GM23338 (cell line): Measurements from ENCODE around the gene LUC7L2. TPM values are rescaled to one million over a fixed set of nuclear protein-coding genes. Genes with fewer than 3 reads are reported as not detected.

Source experiments
- ATAC-seq: fragments of 200-7000 bp; cut with Tn5 transposase; 3 replicates; pipeline ENCODE4 v1.9.1; 2020
- DNase-seq: peaks from one replicate; pipeline ENCODE4 v3.0.0-alpha.2; 2015; ENCODE audit warnings: low spot score
- H2AFZ ChIP-seq: fragments of 200-600 bp; sonication (generic); 2 replicates; pipeline ENCODE4 v1.8.0; 2016; ENCODE audit warnings: antibody characterized with exemption, mild to moderate bottlenecking, moderate library complexity
- H3F3A ChIP-seq: fragments of 200-600 bp; sonication (generic); replicated peaks from 2 replicates; pipeline ENCODE4 v1.8.0; 2017; ENCODE audit warnings: antibody characterized with exemption, mixed run types, low read depth
- H3K27ac ChIP-seq: fragments of 200-600 bp; sonication (generic); 2 replicates; pipeline ENCODE4 v1.6.1; 2016; ENCODE audit warnings: low read depth
- H3K27me3 ChIP-seq: fragments of 200-600 bp; sonication (generic); 2 replicates; pipeline ENCODE4 v1.8.0; 2016; ENCODE audit warnings: mild to moderate bottlenecking, mixed run types, moderate library complexity; ENCODE audit not compliant: insufficient read depth
- H3K36me3 ChIP-seq: fragments of 200-600 bp; sonication (generic); 2 replicates; pipeline ENCODE4 v1.8.0; 2016; ENCODE audit warnings: mild to moderate bottlenecking; ENCODE audit not compliant: insufficient read depth
- H3K4me1 ChIP-seq: fragments of 200-600 bp; sonication (generic); 2 replicates; pipeline ENCODE4 v1.8.0; 2016; ENCODE audit warnings: mild to moderate bottlenecking, moderate library complexity; ENCODE audit not compliant: insufficient read depth
- H3K4me2 ChIP-seq: fragments of 200-600 bp; sonication (generic); 2 replicates; pipeline ENCODE4 v1.7.1; 2017; ENCODE audit warnings: mixed run types
- H3K4me3 ChIP-seq: fragments of 200-600 bp; sonication (generic); 2 replicates; pipeline ENCODE4 v1.6.1; 2016; ENCODE audit warnings: mixed run types
- H3K79me2 ChIP-seq: fragments of 200-600 bp; sonication (generic); replicated peaks from 2 replicates; pipeline ENCODE4 v1.8.0; 2017; ENCODE audit warnings: mild to moderate bottlenecking; ENCODE audit not compliant: insufficient read depth
- H3K9me2 ChIP-seq: fragments of 200-600 bp; sonication (generic); 2 replicates; pipeline ENCODE4 v1.8.0; 2017; ENCODE audit not compliant: insufficient read depth
- H4K20me1 ChIP-seq: fragments of 200-600 bp; sonication (generic); replicated peaks from 2 replicates; pipeline ENCODE4 v1.8.0; 2017; ENCODE audit warnings: mild to moderate bottlenecking; ENCODE audit not compliant: insufficient read depth
- H3K27ac Mint-ChIP-seq: 2 replicates; pipeline ENCODE4 v1.8.0; 2020; ENCODE audit warnings: inconsistent platforms, mild to moderate bottlenecking, moderate library complexity, mixed read lengths
- H3K27me3 Mint-ChIP-seq: 3 replicates; pipeline ENCODE4 v1.8.0; 2022; ENCODE audit warnings: low read depth, mild to moderate bottlenecking, moderate library complexity, mixed read lengths, inconsistent platforms; ENCODE audit not compliant: insufficient read depth, poor library complexity
- H3K36me3 Mint-ChIP-seq: 3 replicates; pipeline ENCODE4 v1.8.0; 2021; ENCODE audit warnings: low read depth, mild to moderate bottlenecking, inconsistent platforms, moderate library complexity, mixed read lengths
- H3K4me1 Mint-ChIP-seq: 3 replicates; pipeline ENCODE4 v1.8.0; 2020; ENCODE audit warnings: mild to moderate bottlenecking, inconsistent platforms, mixed read lengths
- H3K4me3 Mint-ChIP-seq: 3 replicates; pipeline ENCODE4 v1.8.0; 2021; ENCODE audit warnings: moderate library complexity, mild to moderate bottlenecking, inconsistent platforms, mixed read lengths
- H3K9me3 Mint-ChIP-seq: 3 replicates; pipeline ENCODE4 v1.8.0; 2020; ENCODE audit warnings: moderate library complexity, mild to moderate bottlenecking, inconsistent platforms, mixed read lengths
- CREB1 ChIP-seq: fragments of 250-450 bp; sonication (Bioruptor Pico); IDR thresholded peaks from 2 replicates; pipeline ENCODE4 v1.5.0; 2020; ENCODE audit warnings: low read depth, mild to moderate bottlenecking, moderate library complexity
- EZH2 ChIP-seq: fragments of 200-600 bp; sonication (generic); IDR thresholded peaks from one replicate; pipeline ENCODE4 v1.8.0; 2017; ENCODE audit warnings: antibody characterized with exemption, mild to moderate bottlenecking, low read depth; ENCODE audit not compliant: unreplicated experiment
- NANOG ChIP-seq: IDR thresholded peaks from 2 replicates; pipeline ENCODE4 v1.6.1; 2016; ENCODE audit warnings: antibody characterized with exemption, borderline replicate concordance
- POLR2AphosphoS5 ChIP-seq: IDR thresholded peaks from 2 replicates; pipeline ENCODE4 v1.6.1; 2016; ENCODE audit warnings: antibody characterized with exemption, low read depth
- ZNF114 ChIP-seq: fragments of 250-450 bp; sonication (Bioruptor Pico); IDR thresholded peaks from 2 replicates; pipeline ENCODE4 v1.5.0; 2020; ENCODE audit warnings: mild to moderate bottlenecking, moderate library complexity
- ZNF331 ChIP-seq: fragments of 250-450 bp; sonication (Bioruptor Pico); IDR thresholded peaks from 2 replicates; pipeline ENCODE4 v1.5.0; 2020; ENCODE audit warnings: low read depth, mild to moderate bottlenecking, moderate library complexity
- long read RNA-seq: library from polyadenylated mRNA; unstranded; transcript quantifications from one replicate; pipeline ENCODE4 v2.0.0, GENCODE V29; 2020; ENCODE audit not compliant: unreplicated experiment
- polyA plus RNA-seq: library from polyadenylated mRNA; unstranded; fragments of >200 nt; fragmentation: Nextera tagmentation; extraction: Ambion mirVana; gene quantifications from 2 replicates; pipeline ENCODE4 v1.2.1, GENCODE V29; 2016
- total RNA-seq: library from RNA; depleted of rRNA; stranded (reverse); fragments of >200 nt; shearing (Covaris generic); gene quantifications from 2 replicates; pipeline ENCODE4 v1.2.3, GENCODE V29; 2014; rRNA removed
- TF ChIP-seq, protein P1 (sequence below), 2 experiments: fragments of 200-600 bp in 1 of 2; sonication (generic) in 1 of 2; conservative IDR thresholded peaks; 2 replicates each; pipeline versions ENCODE4 v1.5.1 to v1.6.1; 2016 to 2017; ENCODE audit warnings: antibody characterized with exemption in 2 of 2, low read depth in 2 of 2, mild to moderate bottlenecking in 2 of 2, moderate library complexity in 1 of 2
- TF ChIP-seq, protein P2 (sequence below): fragments of 250-450 bp; sonication (Bioruptor Pico); IDR thresholded peaks from 2 replicates; pipeline ENCODE4 v1.5.0; 2020; ENCODE audit warnings: mild to moderate bottlenecking, moderate library complexity
- TF ChIP-seq, protein P3 (sequence below): IDR thresholded peaks from one replicate; pipeline ENCODE4 v1.6.1; 2018; ENCODE audit warnings: antibody characterized with exemption; ENCODE audit not compliant: unreplicated experiment
- TF ChIP-seq, protein P4 (sequence below): IDR thresholded peaks from 2 replicates; pipeline ENCODE4 v1.6.1; 2016; ENCODE audit warnings: antibody characterized with exemption

The LUC7L2 gene, protein sequence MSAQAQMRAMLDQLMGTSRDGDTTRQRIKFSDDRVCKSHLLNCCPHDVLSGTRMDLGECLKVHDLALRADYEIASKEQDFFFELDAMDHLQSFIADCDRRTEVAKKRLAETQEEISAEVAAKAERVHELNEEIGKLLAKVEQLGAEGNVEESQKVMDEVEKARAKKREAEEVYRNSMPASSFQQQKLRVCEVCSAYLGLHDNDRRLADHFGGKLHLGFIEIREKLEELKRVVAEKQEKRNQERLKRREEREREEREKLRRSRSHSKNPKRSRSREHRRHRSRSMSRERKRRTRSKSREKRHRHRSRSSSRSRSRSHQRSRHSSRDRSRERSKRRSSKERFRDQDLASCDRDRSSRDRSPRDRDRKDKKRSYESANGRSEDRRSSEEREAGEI
- 53.1 and 57.3 TPM in 2 replicates for total RNA-seq
- polyA plus RNA-seq, result 31.5 and 40.3 TPM in 2 replicates
- long read RNA-seq, transcript LUC7L2-202 (10 exons, 2,645 nt), result major isoform, 7 of 15 reads
- long read RNA-seq, partial matches to known transcripts, result 6 of 15 reads
- long read RNA-seq, other reads (novel, unspliced or antisense), result 2 of 15 reads

DNA sequence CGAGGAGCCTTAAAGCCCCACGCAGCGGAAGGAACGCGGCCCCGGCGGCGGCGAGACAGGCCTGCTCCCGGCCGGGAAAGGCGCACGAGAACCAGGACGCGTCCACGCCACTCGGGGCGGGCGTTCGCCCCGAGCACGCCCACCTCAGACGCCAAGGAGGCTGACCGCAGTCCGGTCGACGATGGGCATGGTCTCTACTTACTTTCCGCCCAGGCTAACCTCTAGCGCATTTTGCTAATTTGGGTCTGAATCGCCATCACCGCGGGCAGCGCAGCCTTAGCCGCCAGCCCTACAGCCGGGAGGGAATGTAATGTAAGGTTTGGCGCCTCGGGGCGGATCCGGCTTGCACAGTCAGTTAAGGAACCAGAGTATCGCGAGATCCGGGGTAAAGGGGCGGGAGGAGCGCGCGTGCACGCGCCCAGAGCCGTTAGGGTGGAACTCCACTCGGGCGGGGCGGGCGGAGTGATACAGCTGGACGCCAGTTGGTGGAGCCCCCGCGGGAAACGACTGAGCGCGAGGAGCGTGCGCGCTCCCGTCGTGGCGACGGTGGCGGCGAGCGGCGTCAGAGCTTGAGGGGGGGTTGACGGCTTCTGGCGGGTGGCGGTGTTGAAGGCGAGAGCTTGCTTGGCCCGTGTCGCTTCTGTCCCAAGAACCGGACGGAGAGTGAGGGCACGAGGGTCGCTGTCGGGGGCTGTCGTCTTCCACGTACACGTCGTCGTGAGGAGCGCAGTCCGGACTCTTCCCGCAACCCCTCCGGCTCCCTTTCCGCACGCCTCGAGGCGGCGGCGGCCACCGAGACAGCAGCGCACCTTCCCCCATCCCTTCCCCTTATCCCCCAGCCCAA is at the start of gene LUC7L2:
LUC7L2 (plus strand) TSS at position 529 of the 844 bp plus-strand sequence. CDS start 368 bp downstream, outside the sequence.
- peaks cover 8% of the 10 kb centered on the region; the same call in 2 of the 3 replicates for H3K36me3 Mint-ChIP-seq
- H2AFZ ChIP-seq, result peak within 1 kb of the TSS; percentile 19; the same call in 1 of the 2 replicates
- peak within 1 kb of the TSS; percentile 90 for H3K4me3 Mint-ChIP-seq

More for the DNA sequence above, at the start of gene LUC7L2:
- ATAC-seq (peak; percentile 78), DNase-seq (peak; percentile 100)
- no peaks in the 10 kb centered on the region for H3K36me3 ChIP-seq
- no peaks in the 10 kb centered on the region for H3K27me3 ChIP-seq
- peaks cover 41% of the 10 kb centered on the region for H3K79me2 ChIP-seq
- H3F3A ChIP-seq, result 0 out of 2 replicates have a peak, but pooled peaks cover 6% of the 10 kb centered on the region
- Mint-ChIP-seq H3K9me3 (no peaks in the 10 kb centered on the region), H3K27ac (peak within 1 kb of the TSS; percentile 100), H3K4me1 (peaks cover 33% of the 10 kb centered on the region), H3K27me3 (peaks cover 14% of the 10 kb centered on the region)
- peak within 1 kb of the TSS; percentile 99 for H3K27ac ChIP-seq
- peaks cover 26% of the 10 kb centered on the region for H3K4me1 ChIP-seq
- H3K9me2 ChIP-seq, result no peaks in the 10 kb centered on the region
- peak; percentile 73 for TF ChIP-seq CREB1 (CRISPR knock-in tag)
- peak; percentile 99 for TF ChIP-seq POLR2AphosphoS5
- no peak for TF ChIP-seq ZNF331
- no peak for TF ChIP-seq ZNF114
- TF ChIP-seq, protein P1, sequence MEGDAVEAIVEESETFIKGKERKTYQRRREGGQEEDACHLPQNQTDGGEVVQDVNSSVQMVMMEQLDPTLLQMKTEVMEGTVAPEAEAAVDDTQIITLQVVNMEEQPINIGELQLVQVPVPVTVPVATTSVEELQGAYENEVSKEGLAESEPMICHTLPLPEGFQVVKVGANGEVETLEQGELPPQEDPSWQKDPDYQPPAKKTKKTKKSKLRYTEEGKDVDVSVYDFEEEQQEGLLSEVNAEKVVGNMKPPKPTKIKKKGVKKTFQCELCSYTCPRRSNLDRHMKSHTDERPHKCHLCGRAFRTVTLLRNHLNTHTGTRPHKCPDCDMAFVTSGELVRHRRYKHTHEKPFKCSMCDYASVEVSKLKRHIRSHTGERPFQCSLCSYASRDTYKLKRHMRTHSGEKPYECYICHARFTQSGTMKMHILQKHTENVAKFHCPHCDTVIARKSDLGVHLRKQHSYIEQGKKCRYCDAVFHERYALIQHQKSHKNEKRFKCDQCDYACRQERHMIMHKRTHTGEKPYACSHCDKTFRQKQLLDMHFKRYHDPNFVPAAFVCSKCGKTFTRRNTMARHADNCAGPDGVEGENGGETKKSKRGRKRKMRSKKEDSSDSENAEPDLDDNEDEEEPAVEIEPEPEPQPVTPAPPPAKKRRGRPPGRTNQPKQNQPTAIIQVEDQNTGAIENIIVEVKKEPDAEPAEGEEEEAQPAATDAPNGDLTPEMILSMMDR (conservative IDR thresholded peaks at IDR 0.05; ENCODE audit: low read depth in 2 of 2), result no peak
- no peak for TF ChIP-seq EZH2
- no peak for TF ChIP-seq NANOG
- TF ChIP-seq, protein P2, sequence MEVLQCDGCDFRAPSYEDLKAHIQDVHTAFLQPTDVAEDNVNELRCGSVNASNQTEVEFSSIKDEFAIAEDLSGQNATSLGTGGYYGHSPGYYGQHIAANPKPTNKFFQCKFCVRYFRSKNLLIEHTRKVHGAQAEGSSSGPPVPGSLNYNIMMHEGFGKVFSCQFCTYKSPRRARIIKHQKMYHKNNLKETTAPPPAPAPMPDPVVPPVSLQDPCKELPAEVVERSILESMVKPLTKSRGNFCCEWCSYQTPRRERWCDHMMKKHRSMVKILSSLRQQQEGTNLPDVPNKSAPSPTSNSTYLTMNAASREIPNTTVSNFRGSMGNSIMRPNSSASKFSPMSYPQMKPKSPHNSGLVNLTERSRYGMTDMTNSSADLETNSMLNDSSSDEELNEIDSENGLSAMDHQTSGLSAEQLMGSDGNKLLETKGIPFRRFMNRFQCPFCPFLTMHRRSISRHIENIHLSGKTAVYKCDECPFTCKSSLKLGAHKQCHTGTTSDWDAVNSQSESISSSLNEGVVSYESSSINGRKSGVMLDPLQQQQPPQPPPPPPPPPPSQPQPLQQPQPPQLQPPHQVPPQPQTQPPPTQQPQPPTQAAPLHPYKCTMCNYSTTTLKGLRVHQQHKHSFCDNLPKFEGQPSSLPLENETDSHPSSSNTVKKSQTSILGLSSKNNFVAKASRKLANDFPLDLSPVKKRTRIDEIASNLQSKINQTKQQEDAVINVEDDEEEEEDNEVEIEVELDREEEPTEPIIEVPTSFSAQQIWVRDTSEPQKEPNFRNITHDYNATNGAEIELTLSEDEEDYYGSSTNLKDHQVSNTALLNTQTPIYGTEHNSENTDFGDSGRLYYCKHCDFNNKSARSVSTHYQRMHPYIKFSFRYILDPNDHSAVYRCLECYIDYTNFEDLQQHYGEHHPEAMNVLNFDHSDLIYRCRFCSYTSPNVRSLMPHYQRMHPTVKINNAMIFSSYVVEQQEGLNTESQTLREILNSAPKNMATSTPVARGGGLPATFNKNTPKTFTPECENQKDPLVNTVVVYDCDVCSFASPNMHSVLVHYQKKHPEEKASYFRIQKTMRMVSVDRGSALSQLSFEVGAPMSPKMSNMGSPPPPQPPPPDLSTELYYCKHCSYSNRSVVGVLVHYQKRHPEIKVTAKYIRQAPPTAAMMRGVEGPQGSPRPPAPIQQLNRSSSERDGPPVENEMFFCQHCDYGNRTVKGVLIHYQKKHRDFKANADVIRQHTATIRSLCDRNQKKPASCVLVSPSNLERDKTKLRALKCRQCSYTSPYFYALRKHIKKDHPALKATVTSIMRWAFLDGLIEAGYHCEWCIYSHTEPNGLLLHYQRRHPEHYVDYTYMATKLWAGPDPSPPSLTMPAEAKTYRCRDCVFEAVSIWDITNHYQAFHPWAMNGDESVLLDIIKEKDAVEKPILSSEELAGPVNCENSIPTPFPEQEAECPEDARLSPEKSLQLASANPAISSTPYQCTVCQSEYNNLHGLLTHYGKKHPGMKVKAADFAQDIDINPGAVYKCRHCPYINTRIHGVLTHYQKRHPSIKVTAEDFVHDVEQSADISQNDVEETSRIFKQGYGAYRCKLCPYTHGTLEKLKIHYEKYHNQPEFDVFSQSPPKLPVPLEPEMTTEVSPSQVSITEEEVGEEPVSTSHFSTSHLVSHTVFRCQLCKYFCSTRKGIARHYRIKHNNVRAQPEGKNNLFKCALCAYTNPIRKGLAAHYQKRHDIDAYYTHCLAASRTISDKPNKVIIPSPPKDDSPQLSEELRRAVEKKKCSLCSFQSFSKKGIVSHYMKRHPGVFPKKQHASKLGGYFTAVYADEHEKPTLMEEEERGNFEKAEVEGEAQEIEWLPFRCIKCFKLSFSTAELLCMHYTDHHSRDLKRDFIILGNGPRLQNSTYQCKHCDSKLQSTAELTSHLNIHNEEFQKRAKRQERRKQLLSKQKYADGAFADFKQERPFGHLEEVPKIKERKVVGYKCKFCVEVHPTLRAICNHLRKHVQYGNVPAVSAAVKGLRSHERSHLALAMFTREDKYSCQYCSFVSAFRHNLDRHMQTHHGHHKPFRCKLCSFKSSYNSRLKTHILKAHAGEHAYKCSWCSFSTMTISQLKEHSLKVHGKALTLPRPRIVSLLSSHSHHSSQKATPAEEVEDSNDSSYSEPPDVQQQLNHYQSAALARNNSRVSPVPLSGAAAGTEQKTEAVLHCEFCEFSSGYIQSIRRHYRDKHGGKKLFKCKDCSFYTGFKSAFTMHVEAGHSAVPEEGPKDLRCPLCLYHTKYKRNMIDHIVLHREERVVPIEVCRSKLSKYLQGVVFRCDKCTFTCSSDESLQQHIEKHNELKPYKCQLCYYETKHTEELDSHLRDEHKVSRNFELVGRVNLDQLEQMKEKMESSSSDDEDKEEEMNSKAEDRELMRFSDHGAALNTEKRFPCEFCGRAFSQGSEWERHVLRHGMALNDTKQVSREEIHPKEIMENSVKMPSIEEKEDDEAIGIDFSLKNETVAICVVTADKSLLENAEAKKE, result no peak
- TF ChIP-seq, protein P3, sequence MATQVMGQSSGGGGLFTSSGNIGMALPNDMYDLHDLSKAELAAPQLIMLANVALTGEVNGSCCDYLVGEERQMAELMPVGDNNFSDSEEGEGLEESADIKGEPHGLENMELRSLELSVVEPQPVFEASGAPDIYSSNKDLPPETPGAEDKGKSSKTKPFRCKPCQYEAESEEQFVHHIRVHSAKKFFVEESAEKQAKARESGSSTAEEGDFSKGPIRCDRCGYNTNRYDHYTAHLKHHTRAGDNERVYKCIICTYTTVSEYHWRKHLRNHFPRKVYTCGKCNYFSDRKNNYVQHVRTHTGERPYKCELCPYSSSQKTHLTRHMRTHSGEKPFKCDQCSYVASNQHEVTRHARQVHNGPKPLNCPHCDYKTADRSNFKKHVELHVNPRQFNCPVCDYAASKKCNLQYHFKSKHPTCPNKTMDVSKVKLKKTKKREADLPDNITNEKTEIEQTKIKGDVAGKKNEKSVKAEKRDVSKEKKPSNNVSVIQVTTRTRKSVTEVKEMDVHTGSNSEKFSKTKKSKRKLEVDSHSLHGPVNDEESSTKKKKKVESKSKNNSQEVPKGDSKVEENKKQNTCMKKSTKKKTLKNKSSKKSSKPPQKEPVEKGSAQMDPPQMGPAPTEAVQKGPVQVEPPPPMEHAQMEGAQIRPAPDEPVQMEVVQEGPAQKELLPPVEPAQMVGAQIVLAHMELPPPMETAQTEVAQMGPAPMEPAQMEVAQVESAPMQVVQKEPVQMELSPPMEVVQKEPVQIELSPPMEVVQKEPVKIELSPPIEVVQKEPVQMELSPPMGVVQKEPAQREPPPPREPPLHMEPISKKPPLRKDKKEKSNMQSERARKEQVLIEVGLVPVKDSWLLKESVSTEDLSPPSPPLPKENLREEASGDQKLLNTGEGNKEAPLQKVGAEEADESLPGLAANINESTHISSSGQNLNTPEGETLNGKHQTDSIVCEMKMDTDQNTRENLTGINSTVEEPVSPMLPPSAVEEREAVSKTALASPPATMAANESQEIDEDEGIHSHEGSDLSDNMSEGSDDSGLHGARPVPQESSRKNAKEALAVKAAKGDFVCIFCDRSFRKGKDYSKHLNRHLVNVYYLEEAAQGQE, result no peak
- TF ChIP-seq, protein P4, sequence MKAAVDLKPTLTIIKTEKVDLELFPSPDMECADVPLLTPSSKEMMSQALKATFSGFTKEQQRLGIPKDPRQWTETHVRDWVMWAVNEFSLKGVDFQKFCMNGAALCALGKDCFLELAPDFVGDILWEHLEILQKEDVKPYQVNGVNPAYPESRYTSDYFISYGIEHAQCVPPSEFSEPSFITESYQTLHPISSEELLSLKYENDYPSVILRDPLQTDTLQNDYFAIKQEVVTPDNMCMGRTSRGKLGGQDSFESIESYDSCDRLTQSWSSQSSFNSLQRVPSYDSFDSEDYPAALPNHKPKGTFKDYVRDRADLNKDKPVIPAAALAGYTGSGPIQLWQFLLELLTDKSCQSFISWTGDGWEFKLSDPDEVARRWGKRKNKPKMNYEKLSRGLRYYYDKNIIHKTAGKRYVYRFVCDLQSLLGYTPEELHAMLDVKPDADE, result peak; percentile 46; the same call in 1 of the 2 replicates
- peak within 1 kb of the TSS; percentile 71 for H3K4me3 ChIP-seq
- peak within 1 kb of the TSS; percentile 82 for H3K4me2 ChIP-seq
- H4K20me1 ChIP-seq, result peaks cover 4% of the 10 kb centered on the region; the same call in 1 of the 2 replicates
